Activated CD4-positive, alpha-beta T cell treated with anti-CD3 and anti-CD28 coated beads, Interleukin-2, amount 50 U/mL, for 24 hours (primary cell): Measurements from ENCODE around the gene GRIN3A.
"Not testable (repeated sequence)": the region's sequence is repeated elsewhere in the genome, so short reads cannot be mapped to it uniquely, and the experiment has no call there.

ENCODE experiments used
- DNase-seq, 2 donors: peaks; one replicate each; pipeline ENCODE4 v3.0.0-alpha.2; 2020; ENCODE audit warnings: low read depth in 1 of 2, low spot score in 1 of 2

GRIN3A gene

DNA sequence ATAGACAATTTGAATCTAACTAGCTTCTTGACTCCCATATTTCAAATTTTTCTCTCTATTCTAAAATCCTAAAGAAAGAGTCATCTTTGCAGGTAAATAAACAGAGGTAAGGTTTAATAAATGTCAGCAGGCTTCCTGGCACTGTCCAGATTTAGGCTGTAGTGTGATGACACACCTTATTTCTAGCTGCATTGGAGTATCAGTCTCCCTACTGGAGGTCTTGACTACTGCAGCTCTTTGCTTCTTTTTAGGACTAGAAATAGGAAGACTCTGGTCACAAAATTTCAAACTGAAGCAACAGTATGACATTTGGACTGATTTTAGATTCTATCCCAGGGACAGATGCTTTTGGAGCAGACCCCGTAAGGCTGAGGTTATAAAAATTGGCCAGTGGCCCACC lies 103.0 kb downstream of the GRIN3A start:
- no peak for DNase-seq

GRCh38 chr9:101634741-101635409 lies 103.6 kb downstream of the GRIN3A start:
- DNase-seq: no peak

DNA sequence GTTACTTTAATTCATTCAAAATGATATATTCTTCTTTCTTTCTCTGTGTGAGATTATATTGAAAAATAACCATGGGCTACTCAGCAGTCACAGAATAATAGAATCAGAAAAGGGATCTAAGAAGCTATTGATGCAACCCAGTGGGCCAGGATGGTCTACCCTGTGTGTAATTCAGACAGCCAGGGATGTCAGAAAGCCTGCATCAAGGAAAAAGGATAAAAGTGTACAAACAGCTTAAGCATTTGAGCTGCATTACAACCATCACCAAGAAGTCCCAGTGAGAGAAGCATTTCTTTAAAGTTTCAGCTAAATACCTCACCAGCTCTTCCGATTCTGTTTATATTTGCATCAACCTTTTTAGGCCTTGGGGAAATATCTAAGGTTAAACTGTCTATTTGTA lies 105.8 kb downstream of the GRIN3A start:
- no peak for DNase-seq

DNA sequence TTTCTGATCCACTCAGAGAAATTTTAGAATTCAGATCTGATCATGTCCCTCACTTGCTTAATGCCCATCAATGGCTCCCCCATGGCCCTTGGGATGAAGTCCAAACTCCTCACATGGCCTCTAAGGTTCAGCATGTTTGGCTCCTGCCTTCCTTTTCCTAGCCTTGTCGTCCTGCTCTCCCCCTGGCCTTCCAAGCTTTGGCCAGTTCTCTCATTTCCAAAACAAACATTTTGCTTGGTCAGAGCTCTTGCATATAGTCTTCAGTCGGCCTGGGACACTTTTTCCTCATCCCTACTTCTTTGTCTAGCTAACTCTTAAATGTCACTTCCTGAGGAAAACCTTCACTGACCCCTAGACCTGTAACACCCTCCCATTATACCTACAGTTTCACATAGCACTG lies 106.6 kb downstream of the GRIN3A start:
- DNase-seq: no peak

DNA sequence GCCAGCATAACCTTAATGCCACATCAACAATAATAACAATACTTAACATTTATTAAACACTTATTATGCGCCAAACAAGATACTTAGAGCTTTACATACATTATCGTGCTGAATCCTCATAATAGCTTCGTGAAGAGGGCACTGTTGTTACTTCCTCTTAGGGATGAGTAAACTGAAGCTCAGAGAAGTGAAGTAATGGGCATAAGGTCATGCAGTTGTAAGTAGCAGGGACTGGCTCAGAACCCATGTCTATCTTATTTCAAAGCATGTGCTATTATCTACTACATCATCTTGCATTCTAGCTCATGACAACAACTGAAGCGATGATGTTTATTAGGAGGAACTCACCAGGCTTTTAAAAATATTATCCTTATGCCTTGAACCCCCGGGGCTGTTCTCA lies 108.8 kb downstream of the GRIN3A start:
- DNase-seq: no peak

DNA sequence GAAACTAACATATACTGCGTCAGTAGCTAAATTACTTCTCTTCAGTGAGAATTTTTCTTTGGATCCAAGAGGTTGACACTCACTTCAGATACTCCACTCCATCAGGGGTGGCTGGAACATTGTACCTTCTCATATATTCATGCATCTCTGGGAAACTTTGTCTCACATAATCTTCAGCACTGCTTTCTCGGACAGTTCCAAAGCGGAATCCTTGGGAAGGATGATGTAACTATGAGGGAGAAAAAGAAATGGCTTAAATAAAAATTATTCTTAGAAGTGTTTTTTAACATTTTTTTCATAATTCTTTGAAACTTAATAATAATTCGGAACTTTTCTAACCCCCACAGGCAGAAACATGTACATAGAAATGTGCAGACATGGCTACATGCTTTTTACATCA lies 110.3 kb downstream of the GRIN3A start:
- no peak for DNase-seq

GRCh38 chr9:101626295-101626694 lies 112.2 kb downstream of the GRIN3A start:
- no peak for DNase-seq

DNA sequence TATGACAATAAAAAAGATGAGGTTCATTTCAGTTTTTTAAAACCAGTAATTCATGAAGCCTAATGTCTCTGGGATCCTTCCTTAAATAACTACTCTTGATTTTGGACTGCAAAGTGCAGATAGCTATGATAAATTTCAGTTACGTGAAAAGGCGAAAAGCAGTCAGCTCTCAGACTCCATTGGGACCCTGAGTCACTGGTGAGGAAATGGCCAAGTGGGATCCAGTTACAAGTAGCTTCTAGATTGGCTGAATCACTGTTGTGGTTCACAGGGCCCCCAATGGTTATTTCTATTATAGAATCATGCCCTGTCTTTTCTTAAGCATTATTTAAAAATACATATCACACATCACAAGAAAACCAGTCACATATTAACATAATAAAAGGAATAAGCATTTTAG lies 112.6 kb downstream of the GRIN3A start:
- DNase-seq: no peak

- no peak for DNase-seq
These were observed 118.0 kb downstream of the GRIN3A start for GRCh38 chr9:101620452-101620851.

GRCh38 chr9:101618698-101619097 lies 119.7 kb downstream of the GRIN3A start:
- no peak for DNase-seq

DNA sequence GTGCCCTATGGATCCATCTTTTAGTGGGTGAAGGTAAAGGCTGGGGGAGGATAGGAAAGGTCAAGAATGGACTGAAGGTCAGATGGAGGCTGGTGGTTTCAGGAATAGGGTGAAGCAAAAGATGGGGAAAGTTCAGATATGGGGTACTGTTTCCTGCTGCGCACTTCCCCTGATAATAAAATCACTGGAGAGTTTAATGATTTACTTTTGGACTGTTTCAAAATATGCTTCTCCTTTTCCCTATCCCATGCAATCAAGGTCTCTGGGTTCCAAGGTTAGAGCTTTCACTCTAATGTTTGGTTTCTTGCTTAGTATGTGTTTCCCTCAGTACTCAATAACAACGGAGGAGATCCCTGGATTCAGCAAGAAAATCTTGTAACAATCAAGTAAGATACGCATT lies 132.9 kb downstream of the GRIN3A start:
- no peak for DNase-seq

DNA sequence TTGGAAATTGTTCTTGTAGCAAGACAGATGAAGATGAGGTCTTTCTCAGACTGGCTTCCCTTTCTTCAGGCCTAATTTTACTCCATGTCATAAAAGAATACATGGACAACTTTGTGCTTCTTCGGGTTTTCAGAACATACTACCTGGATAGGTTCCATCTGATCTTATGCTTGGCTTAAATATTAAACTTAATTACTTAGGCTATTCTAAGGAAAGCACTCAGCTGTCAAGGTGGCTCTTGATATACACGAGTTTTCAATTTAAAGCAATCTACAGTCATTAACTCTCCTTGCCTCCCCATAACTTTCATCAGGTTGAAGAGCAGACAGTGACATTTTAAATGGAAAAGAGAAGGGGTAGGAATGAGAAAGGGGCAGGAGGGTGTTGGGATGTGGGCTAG lies 134.2 kb downstream of the GRIN3A start:
- no peak for DNase-seq

GRCh38 chr9:101601904-101602765 lies 136.3 kb downstream of the GRIN3A start:
- DNase-seq: no peak

- no peak for DNase-seq
These were observed 143.7 kb downstream of the GRIN3A start, which contains the start of gene PPP3R2 for GRCh38 chr9:101594796-101595195. Gene PPP3R2, minus strand, starts transcription at chr9:101594969. Its CDS starts 48 bp downstream, at chr9:101594921.

- no peak for DNase-seq
These were observed 145.1 kb downstream of the GRIN3A start for GRCh38 chr9:101593345-101593744.

GRCh38 chr9:101592788-101593187 lies 145.7 kb downstream of the GRIN3A start:
- DNase-seq: no peak

- no peak for DNase-seq
These were observed 146.5 kb downstream of the GRIN3A start for GRCh38 chr9:101591787-101592446.

DNA sequence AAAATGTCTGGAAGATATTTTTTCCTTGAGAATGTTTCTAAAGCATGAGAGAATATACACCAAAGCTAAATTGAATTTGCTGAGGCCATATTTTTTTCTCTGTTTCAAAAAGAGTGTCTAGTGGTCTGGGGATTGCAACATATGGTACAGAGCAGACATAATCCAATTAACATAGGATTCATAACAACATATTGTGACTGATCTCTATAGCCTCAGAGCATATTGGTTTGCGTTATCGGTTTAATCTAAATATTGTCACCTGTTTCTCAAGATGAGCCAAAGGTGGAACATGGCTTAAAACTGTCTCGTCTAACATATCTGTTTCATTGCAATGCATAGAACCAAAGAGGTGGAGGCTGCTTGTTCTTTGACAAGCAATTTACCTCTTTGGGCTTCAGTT lies 147.5 kb downstream of the GRIN3A start:
- DNase-seq: no peak

DNA sequence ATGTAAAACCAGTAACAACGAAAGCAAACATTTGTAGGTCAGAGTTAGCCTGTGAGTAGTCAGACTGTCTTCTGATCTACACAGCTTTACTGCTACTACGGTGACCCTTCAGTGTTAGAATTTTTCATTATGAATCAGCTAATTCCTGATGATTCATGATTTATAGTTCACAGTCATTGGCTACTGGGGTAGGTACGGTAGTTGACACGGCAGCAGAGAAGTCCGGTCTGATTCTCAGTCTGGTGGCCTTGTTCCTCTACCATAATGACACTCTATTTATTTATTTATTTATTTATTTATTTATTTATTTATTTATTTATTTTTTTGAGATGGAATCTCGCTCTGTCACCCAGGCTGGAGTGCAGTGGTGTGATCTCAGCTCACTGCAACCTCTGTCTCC lies 148.4 kb downstream of the GRIN3A start:
- DNase-seq: not testable (repeated sequence)

DNA sequence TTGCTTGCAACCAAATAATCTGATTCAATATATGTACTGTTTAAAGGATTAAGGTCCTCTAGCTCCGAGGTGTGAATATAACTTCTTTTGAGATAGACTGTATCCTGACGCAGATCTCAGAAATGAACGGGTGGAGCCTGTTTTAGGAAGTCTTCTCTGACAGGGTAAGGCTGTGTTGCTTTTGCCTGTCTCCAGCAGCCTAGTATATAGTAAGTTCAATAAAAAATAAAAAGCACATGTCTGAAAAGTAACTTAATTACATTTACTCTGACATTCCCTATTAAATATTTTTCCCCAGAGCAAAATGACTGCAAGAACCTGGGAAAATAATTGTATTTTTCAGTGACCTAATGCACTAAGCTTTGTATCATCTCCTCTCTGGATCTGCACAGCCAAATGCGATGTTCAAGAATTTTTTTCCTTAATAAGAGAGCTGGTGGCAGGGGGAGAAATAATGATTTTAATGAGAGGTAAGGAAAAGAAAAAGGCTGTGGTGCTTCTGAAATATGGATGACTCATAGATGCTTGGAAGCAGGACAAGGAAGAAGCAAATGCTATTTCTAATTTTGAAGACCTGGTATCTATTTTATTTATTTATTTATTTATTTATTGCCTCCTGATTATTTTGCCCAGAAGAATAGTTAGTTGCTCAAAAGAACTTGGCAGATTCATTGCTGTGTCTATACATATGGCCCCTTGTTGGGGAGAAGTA lies 151.0 kb downstream of the GRIN3A start:
- DNase-seq: no peak

DNA sequence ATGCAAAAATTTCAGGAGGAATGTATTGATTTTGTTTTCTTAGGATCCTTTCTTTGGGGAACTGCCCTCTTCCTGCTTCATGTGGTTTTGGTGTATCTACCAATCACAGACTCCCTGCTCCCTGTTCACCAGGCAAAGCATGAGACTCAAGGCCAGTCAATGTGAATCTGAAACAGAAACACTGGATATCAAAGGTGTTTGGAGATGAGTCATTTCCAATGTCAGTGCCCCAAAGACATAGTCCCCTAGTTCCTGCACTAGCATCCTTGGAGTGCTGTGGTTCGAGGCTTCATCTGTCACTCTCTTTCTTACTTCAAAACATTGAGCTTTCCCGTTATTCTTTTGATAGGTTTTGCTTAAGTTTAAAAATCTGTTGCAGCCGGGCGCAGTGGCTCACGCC lies 151.8 kb downstream of the GRIN3A start:
- DNase-seq: no peak
